ENCODE data around the gene ASAP2.

DNA sequence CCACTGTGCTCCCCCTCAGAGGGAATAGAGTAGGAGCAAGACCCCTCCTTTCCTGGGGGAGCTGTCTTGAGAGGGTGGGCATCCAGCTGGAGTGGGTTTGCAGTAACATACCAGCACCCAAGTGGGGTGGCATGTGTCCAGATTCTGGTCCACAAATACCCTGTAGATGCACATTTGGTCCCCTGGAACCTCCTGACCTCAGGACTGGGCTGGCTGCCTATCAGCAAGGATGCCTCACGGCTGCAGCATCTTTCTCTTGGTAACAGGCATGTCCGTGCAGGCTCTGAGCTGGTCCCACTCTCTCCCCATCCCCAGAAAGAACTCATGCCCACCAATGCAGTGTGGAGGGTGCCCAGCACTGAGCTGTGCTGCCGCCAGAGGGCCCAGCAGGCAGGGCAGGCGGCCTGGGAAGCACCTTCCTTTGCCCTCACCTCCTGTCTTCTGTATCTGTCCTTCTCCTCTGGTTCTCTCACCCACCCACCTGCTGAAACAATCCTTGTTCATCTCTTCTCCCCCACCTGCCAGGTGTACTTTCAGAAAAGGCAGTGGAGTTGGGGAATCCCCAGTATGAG is 169.3 kb downstream of the ASAP2 start:
- TF ChIP-seq POLR2AphosphoS5 (IDR thresholded peaks at IDR 0.05): no peak
- TF ChIP-seq, protein P1, sequence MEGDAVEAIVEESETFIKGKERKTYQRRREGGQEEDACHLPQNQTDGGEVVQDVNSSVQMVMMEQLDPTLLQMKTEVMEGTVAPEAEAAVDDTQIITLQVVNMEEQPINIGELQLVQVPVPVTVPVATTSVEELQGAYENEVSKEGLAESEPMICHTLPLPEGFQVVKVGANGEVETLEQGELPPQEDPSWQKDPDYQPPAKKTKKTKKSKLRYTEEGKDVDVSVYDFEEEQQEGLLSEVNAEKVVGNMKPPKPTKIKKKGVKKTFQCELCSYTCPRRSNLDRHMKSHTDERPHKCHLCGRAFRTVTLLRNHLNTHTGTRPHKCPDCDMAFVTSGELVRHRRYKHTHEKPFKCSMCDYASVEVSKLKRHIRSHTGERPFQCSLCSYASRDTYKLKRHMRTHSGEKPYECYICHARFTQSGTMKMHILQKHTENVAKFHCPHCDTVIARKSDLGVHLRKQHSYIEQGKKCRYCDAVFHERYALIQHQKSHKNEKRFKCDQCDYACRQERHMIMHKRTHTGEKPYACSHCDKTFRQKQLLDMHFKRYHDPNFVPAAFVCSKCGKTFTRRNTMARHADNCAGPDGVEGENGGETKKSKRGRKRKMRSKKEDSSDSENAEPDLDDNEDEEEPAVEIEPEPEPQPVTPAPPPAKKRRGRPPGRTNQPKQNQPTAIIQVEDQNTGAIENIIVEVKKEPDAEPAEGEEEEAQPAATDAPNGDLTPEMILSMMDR (IDR thresholded peaks at IDR 0.05): no peak
- no peak for TF ChIP-seq POLR2A (IDR thresholded peaks at IDR 0.05)
